CD4-positive, alpha-beta T cell treated with Interleukin-15 for 4 hours (primary cell): ENCODE measurements around the gene CRYBG3.
"Not testable (repeated sequence)": the region's sequence is repeated elsewhere in the genome, so short reads cannot be mapped to it uniquely, and the experiment has no call there.

ENCODE experiments used
- DNase-seq: peaks from one replicate; pipeline ENCODE4 v3.0.0-alpha.2; 2020; ENCODE audit warnings: low spot score

Gene CRYBG3

GRCh38 chr3:97896547-97896946 is 74.7 kb downstream of the CRYBG3 start:
- DNase-seq = no peak

DNA sequence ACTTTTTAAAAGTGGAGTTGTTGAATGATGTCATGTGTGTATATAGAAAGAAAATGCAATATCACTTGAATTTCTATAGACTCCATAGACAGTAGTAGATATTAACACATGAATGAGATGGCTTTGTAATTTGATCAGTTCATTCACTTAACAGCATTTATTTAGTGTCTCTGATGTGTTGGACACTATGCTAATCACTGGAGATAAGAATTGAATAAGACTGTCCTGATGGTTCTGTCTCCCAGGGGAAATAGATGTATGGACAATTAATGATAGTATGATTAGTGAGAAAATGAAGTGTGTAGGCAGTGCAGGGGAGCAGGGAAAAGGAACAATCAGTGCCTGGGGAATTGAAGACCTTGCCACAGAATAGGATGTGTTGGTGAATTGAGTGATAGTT is 77.5 kb downstream of the CRYBG3 start:
- DNase-seq = no peak

DNA sequence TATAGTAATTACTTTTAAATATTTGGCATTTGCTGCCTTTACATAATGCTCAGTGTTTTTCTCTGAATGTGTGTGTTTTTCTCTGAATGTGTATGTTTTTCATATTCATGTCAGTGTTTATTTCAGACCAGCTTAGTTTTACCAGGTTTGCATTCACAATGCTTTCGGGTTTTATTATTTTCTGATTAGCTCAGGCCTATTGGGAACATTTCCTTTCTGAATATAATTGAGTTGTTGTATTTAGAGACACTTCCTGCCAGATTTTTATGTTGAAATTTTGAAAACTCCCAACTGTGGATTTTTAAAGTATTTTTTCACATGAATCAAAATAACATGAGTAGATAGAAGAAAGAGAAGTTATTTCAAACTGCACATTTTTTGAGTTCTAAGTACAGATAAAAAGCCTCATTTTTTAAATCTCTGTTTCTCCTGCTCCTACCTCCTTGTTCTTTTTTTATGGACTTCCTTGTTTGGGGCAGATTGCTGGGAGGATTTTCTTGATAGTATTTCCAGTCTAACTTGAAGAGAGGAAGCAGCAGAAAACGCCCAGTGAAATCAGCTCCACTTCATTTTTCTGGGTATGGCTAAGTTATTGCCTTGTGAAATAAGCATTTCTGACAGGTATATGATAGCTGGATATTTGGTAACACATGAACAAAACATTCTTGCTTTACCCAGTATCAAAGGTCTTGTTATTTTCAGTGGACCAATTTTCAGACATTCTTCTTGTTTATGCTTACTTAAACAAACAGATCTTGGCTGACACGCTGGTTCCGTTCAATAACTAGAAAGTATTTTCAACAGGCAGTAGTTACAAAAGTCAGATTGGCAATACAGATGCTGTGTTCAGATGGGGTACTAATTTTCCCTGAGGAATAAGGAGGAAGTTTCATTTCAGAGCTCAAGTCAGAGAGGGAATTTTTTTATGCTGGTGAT is 79.8 kb downstream of the CRYBG3 start:
- no peak for DNase-seq

DNA sequence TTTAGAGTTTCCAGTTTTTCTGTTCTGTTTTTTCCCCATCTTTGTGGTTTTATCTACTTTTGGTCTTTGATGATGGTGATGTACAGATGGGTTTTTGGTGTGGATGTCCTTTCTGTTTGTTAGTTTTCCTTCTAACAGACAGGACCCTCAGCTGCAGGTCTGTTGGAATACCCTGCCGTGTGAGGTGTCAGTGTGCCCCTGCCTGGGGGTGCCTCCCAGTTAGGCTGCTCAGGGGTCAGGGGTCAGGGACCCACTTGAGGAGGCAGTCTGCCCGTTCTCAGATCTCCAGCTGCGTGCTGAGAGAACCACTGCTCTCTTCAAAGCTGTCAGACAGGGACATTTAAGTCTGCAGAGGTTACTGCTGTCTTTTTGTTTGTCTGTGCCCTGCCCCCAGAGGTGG is 88.0 kb downstream of the CRYBG3 start:
- not testable (repeated sequence) for DNase-seq

DNA sequence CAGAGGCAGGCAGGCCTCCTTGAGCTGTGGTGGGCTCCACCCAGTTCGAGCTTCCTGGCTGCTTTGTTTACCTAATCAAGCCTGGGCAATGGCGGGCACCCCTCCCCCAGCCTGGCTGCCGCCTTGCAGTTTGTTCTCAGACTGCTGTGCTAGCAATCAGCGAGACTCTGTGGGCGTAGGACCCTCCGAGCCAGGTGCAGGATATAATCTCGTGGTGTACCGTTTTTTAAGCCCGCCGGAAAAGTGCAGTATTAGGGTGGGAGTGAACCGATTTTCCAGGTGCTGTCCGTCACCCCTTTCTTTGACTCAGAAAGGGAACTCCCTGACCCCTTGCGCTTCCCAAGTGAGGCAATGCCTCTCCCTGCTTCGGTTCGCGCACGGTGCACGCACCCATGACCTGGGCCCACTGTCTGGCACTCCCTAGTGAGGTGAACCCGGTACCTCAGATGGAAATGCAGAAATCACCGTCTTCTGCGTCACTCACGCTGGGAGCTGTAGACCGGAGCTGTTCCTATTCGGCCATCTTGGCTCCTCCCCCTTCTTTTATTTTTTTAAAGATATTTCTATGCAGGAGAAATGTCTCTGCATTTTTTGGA is 88.5 kb downstream of the CRYBG3 start:
- peak; percentile 13 for DNase-seq

- peak; percentile 38 for DNase-seq
Measured at GRCh38 chr3:97910931-97911351, 89.1 kb downstream of the CRYBG3 start.

DNA sequence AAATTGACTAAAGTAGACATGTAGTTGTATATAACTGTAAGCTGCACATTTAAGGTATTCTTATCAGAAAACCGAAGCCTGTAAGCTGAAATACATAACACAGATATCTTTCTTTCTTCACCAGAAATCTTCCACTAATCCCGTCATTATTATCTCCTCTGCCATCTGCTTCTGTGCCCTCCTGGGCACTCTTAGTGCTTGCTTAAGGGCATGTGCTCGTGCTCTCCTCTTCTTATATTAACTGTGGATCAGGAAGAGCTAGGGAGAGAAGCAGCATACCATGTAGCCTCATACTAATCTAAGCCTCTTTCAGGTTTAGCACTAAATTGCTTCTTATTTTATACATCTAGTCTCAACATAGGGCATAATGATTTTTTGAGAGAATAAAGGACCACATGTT is 89.6 kb downstream of the CRYBG3 start:
- no peak for DNase-seq

DNA sequence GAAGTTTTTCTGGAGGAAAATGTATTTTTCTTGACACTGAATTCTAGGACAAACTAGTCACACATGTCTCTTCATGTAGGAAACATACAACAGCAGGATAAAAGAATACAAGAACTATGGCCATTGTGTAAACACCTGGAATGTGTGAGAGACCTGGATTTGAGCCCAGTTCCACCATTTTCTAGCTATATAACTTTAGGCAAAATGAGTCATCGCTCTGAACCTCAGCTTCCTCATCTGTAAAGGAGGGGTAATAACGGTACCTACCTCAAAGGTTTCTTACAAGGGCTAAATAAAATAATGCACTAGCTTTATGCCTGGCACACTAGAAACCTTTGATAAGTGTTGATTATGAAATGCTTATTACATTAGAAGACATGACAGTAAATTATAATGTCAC is 92.6 kb downstream of the CRYBG3 start:
- DNase-seq = no peak

DNA sequence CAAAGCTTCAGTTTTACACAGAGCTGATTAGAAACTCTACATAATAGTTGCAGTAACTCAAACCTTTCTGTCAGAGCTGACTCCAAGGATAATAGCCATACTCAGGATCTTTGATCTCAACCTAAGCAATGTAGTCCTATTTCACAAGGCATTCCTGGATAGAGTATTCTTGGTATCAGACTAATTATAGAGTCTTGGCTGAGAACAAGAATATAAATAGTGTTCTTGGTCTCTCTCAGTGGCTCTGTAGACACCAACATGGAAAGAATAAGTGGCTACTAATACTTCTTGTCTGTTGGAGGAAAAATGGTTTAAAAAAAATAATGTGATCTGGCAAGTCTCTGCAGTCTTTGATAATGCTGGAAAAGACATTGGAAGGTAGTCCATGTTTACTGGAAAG is 94.8 kb downstream of the CRYBG3 start:
- no peak for DNase-seq

- DNase-seq = no peak
Measured at GRCh38 chr3:97917813-97918536, 96.2 kb downstream of the CRYBG3 start.

- DNase-seq = no peak
Measured at GRCh38 chr3:97927704-97928103, 105.9 kb downstream of the CRYBG3 start.

DNA sequence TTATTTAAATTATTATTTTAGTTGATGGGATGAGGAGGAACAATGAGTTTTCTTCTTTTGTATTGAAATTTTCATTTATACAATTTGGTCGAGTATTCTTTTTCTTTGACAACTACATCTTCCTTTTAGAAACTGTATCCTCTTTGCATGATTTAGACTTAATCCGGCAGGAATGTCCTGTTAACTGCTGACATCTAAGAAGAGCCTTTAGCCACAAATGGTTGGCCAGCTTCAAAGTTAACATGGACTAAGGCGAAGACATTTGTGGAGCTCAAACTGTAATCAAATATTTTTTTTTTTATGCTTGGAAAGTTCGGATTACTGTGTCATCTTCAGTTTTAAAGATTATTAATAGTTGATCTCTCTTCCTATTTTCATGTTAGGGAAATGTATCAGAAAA is 107.2 kb downstream of the CRYBG3 start:
- DNase-seq = no peak

DNA sequence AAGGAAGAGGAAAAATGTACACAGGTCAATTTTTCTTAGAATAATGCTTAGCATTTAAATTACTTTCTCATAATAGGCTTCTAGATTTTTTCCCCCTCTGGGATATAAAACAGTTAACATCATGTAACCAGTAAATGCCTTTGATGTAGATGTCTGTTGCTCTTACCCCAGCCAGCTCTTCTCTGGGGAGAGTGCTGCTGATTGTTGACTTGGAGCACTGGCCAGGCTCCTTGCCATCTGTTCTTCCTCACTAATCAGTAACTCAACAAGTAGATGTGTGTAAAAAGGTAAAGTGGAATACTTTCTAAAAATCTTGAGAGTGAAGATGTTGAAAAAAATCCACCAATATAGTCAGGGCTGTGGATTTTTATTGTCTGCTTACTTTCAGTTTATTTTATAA is 108.2 kb downstream of the CRYBG3 start:
- no peak for DNase-seq

DNA sequence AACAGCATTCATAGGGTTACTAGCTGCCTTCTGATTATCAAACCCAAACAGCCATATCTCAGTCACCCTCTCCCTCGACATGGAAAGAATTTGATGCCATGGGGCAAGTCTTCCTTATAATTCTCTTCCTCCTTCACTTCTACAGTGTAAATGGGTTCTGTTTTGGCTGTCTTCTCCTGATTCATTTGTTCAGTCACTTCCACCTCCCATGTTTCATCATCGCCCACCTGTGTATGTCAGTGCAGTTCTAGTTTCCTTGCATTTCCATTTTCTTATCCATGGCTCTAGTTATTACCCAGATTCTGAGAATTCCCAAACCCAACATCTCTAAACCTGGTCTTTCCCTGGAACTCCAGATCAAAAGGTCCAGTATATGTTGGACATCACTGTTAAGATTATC is 109.4 kb downstream of the CRYBG3 start:
- DNase-seq = no peak

DNA sequence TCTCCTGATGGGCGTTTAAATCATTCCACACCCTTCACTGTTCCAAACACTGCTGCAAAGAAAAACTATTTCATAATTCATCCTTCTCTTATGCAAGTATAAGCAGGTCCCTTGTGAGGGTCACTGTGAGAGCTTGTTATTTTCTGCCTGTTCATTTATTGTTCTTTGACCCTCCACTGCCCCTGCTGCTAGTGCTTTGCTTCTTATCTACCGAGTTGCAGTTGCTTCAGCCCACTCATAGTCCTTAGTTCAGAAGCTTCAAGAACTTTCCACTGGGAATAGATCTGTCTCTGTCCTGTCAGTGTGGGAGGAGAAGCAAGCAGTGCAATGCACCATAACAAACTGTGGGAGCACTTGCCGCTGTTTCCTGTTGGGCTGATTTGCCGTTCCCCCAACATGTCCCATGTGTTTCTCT is 110.6 kb downstream of the CRYBG3 start:
- no peak for DNase-seq

GRCh38 chr3:97934980-97935695 is 113.3 kb downstream of the CRYBG3 start:
- no peak for DNase-seq

DNA sequence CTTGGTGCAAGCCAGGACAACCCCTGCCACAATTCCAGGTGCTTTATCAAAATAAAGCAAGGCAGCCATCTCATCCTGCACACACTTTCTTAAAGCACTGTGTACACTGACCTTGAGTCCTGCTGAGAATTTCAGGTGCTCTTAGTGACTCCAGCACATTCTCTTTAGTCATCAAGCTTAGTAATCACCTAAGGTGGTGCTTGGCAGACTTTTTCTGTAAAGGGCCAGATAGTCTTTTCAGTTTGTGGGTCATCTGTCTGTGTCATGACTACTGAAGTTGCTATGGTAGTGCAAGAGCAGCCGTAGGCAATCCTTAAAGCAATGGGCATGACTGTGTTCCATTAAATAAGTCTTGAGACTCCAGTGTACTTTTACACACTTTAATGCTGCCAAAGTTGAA is 114.0 kb downstream of the CRYBG3 start:
- DNase-seq = no peak

DNA sequence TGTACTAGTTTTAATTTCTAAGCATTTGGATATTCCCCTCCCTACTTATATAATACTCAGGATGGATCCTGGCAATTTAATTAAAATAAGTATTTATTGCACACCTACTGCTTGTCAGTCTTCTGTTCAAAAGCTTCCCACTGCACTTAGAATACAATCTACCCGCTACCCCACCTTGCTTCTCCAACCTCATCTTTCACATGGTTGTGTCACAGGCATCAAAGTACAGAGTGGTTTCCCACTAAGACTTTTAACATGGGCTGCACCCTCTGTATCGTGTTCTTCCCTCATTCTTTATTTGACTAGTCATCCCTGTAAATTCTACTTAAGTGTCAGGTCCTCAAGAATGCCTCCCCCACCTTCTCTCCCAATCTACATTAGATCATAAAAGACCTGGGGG is 115.4 kb downstream of the CRYBG3 start:
- no peak for DNase-seq

DNA sequence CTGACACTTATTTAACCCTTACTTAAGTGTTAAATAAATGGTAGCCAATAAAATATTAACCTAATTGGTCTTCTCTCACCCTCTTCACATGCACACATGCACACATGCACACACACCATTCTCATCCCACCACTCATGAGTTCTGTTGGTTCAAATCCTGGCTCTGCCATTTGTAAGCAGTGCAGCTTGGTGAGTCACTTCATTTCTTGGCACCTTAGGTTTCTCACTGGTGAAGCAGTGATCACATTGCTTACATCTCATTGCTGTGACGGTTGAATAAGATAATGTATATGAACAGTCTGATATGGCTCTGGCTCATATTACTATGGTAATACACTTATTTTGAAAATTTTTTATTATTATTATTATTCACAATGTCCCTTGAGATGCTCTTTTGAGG is 116.6 kb downstream of the CRYBG3 start:
- no peak for DNase-seq

- DNase-seq = no peak
Measured at GRCh38 chr3:97939401-97939800, 117.6 kb downstream of the CRYBG3 start.

GRCh38 chr3:97940034-97940433 is 118.2 kb downstream of the CRYBG3 start:
- peak; percentile 12 for DNase-seq
